CD4-positive, alpha-beta T cell treated with Interleukin-2 at 100 ng/mL for 4 hours (primary cell): Measurements from ENCODE around the gene ATP6V1D.
A peak's percentile ranks its signal among the peaks of the same experiment; 100 is the strongest.
"Not testable (repeated sequence)": the region's sequence is repeated elsewhere in the genome, so short reads cannot be mapped to it uniquely, and the experiment has no call there.

Experiments used
- DNase-seq: peaks from one replicate; pipeline ENCODE4 v3.0.0-alpha.2; 2020; ENCODE audit warnings: low spot score

Gene ATP6V1D

DNA sequence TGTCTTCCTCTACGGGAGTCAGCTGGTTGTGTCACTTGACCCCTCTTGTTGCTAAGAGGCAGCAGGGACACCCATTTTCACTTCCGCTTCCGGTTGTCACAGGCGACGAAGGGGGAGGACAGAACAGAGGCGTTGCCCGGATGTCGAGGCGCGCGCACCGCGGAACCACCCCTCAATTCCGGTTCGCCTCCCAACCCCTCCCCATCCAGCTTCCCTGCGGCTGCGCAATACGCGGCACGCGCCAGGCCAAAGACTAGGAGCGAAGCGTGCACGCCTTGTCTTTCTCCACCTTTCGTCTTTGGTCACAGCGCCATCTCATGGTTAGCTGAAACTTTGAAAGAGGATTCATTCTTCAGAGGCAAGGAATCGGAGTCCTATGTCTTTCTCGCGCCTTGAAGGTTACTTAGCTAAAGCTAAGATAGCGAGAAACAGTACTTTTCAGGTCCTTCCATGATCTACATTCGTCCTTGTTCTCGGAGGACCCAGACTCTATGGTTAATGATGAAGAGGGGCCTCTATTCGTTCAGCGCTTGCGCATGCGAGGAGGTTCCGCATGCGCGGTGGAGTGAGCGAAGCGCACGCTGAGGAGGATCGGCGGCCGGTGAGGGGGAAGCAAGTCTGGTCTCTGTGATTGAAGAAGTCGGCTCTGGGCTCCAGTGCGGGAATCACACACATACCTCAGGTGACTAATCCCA, at the start of gene ATP6V1D, which contains the start of gene EIF2S1:
ATP6V1D (minus strand) TSS at position 30 of the 695 bp plus-strand sequence. CDS start 106 bp downstream, outside the sequence.
EIF2S1 (plus strand) TSS at position 554 of the 695 bp plus-strand sequence. CDS start 4,440 bp downstream, outside the sequence.
- peak; percentile 100 for DNase-seq

- DNase-seq = not testable (repeated sequence)
These were observed 48.7 kb upstream of the ATP6V1D start for GRCh38 chr14:67408122-67408801.

- no peak for DNase-seq
These were observed 46.2 kb upstream of the ATP6V1D start for GRCh38 chr14:67405771-67406170.

DNA sequence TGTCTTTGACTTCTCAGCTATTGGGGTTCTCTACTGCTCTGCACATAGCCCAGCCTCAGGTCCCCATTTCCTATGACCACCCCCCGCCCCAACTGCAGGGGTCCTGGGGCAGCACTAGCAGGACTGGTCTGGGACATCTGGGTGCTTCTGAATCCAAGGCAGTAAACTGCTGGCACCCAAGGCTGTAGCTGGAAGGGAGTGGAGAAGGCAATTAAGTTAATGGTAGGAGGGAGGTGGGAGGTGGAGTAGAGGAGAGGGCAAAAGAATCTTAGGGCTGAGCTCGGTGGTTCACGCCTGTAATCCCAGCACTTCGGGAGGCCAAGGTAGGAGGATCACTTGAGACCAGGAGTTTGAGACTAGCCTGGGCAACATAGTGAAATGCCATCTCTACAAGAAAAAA, 40.8 kb upstream of the ATP6V1D start:
- DNase-seq = no peak

- DNase-seq = no peak
These were observed 37.9 kb upstream of the ATP6V1D start for GRCh38 chr14:67397536-67397935.

GRCh38 chr14:67396381-67396970, 36.9 kb upstream of the ATP6V1D start:
- DNase-seq = no peak

GRCh38 chr14:67395876-67396189, 36.2 kb upstream of the ATP6V1D start:
- no peak for DNase-seq

- no peak for DNase-seq
These were observed 35.7 kb upstream of the ATP6V1D start for GRCh38 chr14:67395086-67395875.

DNA sequence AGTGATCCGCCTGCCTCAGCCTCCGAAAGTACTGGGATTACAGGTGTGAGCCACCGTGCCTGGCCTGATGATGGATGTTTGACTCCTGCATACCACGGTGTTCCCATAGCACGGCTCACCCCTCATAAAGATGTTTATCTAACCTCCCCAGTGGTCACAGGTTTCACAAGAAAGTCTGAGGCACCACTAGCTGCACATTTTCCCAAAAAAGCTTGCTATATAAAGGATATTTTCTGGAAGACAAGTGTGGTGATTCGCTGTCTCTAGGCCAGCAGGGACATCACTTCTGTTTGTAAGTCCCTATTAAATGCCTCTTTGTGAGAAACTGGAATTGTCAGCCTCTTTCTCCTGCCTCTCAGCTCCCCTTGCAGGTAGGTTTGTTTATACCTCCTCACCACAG, 34.1 kb upstream of the ATP6V1D start:
- DNase-seq = no peak

GRCh38 chr14:67392800-67393199, 33.2 kb upstream of the ATP6V1D start:
- DNase-seq = no peak

DNA sequence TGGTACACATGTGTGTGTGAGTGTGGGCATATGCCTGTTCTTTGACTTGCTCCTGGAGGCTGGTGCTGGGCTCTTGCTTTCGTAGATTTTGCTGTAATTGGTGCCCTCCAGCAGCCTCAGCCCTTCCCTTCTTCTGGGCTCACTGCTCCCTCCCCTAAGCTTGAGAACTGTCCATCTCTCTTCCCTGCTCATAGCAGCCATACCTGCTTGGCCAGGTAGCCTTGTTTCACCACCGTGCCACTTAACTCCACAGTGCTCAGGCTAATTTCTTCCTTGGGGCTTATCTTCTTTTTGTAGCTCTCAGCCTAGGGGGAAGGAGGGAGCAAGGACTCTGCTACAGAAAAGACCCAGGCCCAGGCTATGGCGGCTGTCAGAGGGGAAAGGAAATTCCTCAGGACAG, 32.5 kb upstream of the ATP6V1D start:
- no peak for DNase-seq

- DNase-seq = no peak
These were observed 31.7 kb upstream of the ATP6V1D start for GRCh38 chr14:67391268-67391667.

GRCh38 chr14:67389811-67390534, 30.4 kb upstream of the ATP6V1D start:
- DNase-seq = no peak

DNA sequence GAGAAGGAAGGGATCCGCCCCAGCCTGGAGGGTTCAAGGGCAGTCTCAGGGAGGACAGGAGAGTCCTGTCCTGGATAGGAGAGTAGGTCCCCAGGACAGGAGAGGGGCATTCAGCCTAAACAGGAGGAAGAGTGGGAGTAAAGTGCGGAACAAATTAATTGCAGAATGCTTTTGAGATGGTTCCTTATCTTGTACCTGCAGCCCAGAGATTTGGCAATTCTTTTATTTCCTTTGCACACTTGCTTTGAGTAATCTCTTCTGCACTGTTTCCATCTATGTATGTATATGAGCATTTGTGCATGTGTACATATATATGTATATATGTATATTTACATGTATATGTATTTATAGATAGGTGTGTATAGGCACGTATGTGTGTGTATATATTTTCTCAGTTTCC, 29.7 kb upstream of the ATP6V1D start:
- DNase-seq = no peak

GRCh38 chr14:67387195-67387594, 27.6 kb upstream of the ATP6V1D start:
- no peak for DNase-seq

- DNase-seq = no peak
These were observed 26.0 kb upstream of the ATP6V1D start for GRCh38 chr14:67385618-67386017.

DNA sequence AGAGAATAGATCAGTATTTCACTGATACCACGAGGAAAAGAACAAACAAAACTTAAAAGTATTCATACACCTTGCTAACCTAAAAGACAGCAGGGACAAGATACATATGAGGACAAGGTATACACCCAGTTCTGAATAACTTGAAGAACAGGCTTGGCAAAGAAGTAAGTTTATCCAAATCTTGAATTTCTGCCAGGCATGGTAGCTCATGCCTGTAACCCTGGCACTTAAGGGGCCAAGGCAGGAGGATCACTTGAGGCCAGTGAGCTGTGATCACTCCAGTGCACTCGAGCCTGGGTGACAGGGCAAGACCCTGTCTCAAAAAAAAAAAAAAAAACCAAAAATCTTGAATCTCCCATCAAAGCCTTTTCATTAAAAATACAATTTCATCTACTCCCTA, 25.5 kb upstream of the ATP6V1D start:
- no peak for DNase-seq

DNA sequence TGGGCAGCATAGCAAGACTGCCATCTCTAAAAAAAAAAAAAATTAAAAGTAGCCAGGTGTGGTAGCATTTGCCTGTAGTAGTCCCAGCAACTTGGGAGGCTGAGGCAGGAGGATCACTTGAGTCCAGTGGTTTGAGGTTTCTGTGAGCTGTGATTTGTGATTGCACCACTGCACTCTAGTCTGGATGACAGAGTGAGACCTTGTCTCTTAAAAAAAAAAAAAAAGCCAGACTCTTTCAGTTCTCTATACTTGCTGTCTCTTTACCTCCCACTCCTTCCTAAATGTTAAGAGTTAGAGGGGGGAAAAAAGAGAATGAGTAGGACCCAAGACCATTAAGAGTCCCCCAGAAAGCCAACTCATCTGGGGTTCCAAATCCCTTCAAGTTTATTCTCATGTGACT, 18.3 kb upstream of the ATP6V1D start:
- no peak for DNase-seq

GRCh38 chr14:67373347-67373746, 13.7 kb upstream of the ATP6V1D start:
- peak; percentile 11 for DNase-seq

DNA sequence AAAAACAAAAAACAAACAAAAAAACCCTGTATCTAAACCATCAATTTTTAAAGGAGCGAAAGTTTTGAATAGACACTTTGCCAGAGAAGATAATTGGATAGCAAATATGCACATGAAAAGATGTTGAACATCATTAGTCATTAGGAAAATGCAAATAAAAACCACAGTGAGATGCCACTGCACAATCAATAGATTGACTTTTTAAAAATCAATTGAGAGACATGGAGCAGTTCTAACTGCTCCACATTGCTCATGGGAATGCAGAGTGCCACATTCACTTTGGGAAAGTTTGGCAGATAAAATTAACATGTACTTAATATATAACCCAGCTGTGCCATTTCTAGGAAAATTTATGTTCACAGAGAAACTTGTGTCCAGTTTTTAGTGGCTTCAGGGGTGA, 13.2 kb upstream of the ATP6V1D start:
- DNase-seq = no peak

DNA sequence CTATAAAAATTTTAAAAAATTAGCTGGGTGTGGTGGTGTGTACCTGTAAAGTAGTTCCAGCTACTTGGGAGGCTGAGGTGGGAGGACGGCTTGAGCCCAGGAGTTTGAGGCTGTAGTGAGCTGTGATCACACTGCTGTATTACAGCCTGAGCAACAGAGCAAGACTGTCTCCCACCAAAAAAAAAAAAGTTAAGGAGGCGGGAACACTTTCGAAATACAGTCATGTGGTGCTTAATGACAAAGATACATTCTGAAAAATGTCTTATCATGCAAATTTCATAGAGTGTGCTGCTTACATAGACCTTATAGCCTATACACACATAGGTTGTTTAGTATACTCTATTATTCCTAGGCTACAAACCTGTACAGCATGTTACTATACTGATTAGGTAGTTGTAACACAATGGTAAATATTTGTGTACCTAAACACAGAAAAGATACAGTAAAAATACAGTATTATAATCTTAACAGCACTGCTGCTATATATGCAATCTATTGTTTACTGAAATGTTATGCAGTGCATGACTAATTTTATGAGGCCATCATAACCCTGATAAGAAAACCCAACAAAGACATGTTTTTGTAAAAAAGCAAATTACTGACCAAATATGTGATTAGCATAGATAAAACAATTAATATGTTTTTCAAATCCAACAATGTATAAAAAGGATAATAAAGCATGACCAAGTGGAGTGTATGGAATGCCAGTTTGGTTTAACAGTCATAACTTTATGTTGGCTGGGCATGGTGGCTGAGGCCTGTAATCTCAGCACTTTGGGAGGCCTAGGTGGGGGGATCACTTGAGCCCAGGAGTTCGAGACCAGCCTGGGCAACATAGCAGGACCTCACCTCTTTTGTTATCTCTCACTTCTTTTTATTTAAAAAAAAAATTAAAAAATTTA, 11.9 kb upstream of the ATP6V1D start:
- DNase-seq = no peak
